NCI-H748 treated with DMSO at 0.1 percent for 48 hours (cell line): ENCODE results near the gene PAXX.

Experiments
- DNase-seq: peaks from one replicate; lab custom pipeline; 2025; lab: John Stamatoyannopoulos, UW

PAXX gene

DNA sequence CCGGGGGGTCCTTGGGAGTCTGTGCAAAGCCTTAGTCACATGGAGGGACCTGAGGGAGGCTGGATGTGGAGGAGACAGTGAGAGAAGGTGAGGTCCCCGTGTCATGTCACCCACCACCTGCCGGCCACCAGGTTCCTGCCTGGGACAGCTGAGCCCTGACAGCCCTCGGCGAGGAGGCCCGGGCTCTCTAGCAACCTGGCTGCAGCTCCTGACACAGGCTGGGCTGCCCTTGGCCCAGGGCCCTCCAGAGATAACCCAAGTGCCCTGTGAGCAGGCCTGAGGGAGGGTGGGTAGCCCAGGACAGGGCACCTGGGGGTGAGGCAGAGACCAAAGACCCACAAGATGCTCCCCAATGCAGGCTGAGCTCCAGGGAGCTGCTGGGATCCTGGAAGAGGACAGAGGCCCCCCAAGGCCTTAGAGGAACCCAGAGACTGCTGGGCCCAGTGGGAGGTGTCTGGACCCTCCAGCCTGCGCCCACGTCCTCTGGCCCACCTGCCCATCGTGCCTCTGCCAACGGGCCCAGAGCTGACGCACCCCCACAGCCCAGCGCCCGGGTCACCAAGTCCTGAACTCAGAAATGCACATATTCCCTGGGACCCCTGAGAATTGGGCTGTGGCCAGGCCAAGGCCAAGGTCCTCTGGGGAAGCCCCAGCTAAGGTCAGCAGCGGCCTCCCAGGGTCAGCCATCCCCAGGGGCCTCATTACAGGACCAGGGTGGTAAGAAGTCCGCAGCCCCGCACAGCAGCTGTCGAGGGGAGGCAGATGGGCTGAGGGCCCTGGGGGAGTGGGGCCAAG, 23.7 kb upstream of the PAXX start:
- DNase-seq = no peak

DNA sequence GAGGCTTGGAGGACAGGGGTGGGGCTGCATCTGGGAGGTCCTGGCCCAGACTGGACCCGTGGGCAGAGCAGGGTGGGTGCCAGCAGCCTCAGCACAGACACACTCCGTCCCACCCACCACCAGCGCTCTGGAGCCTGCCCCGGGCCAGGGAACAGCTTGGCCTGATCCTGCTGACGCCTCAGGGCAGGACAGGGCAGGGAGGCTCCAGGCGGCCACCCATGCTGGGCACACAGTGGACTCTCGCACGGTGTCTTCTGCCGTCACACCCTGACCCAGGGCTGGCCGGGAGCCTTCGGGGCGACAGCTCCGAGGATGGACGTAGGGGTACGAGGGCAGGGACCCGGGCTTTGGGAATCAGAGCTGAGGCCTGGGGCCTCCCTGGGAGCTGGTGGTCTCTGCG, 23.1 kb upstream of the PAXX start:
- DNase-seq = no peak

DNA sequence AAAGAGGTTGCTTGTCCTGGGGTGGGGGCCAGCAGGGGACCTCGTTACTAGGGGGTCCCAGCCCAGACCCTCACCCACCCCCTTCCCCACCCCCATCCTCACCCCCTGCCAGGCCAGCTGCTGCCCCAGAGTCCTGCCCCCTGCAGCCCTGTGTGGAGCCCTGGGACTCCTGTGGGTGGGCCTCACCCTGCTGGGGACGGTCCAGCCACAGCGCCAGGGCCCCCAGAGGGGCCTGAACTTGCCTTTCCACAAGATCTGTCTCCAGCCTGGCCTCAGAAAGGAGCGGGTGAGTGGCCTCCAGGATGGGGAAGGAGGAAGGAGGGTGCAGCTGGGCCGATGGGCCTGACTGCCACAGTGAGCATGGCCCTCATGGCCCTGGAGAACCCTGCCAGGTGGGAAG, 22.4 kb upstream of the PAXX start:
- DNase-seq = no peak

DNA sequence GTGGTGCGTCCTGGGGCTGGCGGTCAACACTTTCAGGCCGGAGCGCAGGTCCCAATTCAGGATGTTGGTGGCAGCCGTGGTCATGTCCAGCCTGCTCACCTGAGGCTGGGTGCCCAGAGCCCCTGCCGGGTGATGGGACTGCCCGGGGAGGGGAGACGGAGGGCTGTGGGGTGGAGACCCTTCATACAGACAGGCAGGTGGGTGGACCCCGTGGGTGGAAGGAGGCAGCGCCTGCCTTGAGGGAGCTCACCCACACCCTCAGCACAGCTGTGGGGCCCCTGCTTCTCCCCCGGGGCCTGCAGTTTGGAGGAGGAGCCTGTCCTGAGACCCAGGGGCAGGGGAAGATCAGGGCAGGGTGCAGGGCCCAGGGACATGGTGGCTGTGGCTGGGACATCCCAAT, 21.9 kb upstream of the PAXX start:
- DNase-seq = no peak

DNA sequence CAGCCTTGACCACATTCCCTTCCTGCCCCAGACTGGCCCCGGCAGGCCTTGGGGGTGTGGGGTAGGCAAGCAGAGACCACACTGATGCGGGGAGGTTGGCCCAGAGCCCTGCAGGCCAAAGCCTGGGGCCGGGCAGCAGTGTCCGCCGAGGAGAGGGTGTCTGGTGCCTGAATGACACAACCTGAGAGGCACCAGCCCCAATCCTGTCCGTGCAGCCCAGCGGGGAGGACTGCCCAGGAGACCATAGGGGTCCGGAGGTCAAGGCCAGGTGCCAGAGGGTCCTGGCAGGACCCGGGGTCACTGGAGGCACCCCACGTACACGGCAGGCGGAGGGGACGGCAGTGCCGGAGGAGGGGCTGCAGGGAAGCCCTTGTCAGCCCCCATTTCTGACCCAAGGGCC, 20.5 kb upstream of the PAXX start:
- no peak for DNase-seq

DNA sequence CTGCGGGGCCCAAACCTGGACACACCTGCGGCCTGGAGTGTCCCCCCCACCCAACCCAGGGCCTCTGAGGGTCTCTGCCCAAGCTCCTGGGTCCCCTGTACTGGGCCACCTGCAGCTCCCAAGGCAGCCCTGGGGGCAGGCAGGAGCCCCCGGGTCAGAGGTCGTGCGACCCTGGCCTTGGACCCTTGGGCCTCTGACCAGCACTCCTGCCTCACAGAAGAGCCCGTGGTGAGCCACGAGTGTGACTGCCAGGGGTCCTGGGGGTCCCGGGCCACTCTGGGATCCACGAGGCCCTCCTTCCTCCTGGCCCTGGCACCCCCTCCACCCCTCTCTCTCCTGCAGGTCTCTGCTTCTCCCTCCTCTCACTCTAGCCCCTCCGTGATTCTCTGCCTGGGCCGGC, 19.9 kb upstream of the PAXX start:
- no peak for DNase-seq

DNA sequence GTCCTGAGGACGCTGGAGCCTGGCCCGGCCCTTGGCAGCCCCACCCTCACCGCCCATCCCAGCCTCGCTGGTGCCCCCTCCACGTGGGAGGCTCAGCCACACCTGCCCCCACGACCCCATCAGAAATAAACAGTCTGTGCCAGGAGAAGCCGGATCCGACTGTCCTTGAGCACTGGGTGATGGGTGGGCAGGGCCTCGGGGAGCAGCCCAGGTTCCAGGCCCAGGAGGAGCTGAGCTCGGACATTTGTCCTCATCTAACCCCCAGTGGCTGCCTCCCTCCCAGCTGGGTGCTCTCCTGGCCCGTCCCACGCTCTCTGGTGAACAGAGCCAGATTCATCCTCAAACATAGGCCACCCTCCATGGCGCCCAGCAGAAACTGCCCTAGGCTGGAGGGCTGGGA, 19.5 kb upstream of the PAXX start:
- DNase-seq = no peak

DNA sequence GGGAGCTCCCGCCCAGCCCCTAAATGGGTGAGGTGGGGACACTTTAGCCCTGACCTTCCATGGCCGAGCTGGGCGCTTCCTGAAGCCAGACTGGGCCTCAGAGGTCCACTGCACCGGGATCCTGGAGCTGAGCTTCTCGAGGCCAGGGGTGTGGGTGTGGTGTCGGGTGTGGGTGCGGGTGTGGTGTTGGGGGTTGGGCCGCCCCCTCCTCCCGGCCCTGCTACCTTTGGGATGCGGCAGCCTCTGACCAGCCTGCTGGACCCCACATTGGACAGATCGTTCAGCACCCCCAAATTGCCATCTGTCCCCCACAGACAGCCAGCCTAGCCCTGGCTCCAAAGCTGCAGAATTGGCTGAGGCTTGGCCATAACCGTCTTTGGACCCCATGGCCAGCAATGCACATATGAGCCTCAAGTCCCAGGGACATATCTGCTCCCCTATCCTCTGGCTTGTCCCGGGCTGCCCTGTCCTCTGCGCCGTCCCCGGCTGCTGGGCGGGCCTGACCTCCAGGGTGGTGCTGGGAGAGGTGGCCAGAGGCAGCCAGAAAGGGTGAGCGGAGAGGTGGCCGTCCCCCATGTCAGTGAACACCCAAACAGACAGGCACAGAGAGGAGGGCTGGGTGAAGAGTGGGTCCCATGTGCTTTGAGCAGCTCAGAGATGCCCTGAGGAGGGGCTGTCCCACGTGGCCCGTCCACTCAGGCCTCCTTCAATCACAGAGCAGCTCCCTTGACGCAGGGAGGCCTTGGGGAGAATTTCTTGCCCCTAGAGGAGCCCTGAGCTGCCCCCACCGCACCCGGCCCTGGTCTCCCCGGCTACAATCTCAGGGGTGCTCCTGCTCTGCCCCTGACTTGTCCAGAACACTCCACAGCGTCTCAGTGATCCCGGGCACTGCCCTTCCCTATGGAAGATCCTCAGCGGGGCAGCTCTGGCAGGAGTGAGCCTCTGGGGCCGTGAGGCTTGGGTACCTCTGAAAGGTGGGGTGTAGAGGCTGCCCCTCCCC, 18.3 kb upstream of the PAXX start:
- DNase-seq = no peak

DNA sequence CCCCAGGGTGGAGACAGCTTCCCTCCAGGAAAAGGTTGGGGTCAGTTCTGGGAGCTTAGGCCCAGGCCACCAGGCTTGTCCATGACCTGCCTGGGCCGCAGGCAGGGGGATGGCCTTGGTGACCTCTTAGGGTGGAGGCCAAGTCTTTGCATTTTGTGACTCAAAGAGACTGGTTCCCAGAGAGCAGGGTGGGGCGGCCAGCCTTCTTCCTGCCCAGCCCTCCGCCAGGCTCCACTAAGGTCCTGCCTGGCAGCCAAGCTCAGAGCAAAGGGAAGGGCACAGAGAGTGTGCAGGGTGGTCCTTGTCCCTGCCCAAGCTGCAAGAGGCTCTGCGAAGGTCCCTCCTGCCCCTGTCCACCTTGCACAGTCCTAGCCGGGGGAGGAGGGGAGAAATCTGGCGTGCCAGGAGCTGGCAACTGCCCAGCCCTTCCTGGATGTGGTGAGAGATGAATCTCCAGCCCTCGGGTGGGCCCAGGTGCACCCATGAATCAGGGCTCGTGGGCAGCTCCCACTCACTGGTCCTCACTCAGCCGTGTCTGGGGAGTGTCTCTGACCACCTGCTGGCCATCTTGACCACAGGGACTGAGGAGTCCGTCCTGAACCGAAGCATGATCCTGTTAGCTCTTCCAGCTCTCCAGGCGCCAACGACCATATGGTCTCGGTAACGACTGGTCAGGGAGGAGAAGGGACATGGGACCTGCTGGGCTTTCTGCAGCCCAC, 17.2 kb upstream of the PAXX start:
- DNase-seq = no peak

DNA sequence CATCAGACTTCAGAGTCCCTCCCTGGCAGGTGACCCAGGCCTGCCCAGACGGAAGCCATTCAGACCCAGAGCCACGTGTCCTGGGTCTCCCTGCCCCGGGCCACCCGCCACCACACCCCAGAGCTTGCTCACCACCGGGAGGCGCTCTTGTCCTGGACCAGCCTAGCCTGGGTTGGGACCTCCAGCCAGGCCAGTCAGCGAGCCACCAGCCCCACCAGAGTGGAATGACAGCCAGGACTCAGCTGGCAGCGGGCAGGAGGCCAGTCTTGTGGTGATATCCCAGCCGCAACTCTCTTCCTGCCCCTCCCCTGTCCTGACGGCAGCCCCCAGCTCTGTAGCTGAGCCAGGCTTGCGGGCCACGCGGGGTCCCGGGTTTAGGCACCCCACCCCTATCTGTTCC, 16.6 kb upstream of the PAXX start:
- DNase-seq = no peak

DNA sequence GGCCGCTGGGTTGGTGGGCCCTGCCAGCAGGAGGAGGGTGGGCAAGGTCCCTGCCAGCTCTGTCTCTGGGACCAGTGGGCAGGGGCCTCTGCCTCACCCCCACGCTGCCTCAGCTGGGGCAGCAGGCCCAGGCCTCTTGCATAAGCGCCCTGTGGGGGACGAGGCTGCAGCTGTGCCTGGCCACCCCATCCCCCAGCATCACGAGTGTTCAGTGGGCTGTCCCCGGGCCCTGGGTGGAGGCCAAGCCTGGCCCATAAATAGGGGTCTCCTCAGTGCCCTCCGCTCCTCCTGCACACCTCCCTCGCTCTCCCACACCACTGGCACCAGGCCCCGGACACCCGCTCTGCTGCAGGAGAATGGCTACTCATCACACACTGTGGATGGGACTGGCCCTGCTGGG, 15.0 kb upstream of the PAXX start, which contains the start of gene PTGDS:
PTGDS (plus strand) TSS at position 282 of the 400 bp plus-strand sequence; CDS start at position 357, 75 bp downstream.
- DNase-seq = no peak

DNA sequence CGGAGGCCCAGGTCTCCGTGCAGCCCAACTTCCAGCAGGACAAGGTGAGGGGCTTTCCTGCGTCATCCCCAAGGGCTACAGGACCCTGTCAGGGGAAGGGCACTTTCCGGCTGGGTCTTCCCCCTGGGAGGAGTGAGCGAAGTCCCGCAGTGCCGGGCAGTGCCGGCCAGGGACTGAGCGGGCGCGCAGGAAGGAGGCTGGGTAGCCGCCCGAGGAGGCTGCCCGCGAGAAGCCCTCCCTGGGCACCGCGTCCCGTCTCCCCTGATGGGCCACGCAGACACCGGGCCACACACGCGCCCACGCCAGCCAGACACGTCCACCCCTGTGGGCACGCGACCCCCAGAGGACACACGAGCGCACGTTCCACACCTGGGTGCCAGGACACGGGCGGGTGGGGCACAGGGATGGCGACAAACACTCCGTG, 14.6 kb upstream of the PAXX start:
- no peak for DNase-seq

DNA sequence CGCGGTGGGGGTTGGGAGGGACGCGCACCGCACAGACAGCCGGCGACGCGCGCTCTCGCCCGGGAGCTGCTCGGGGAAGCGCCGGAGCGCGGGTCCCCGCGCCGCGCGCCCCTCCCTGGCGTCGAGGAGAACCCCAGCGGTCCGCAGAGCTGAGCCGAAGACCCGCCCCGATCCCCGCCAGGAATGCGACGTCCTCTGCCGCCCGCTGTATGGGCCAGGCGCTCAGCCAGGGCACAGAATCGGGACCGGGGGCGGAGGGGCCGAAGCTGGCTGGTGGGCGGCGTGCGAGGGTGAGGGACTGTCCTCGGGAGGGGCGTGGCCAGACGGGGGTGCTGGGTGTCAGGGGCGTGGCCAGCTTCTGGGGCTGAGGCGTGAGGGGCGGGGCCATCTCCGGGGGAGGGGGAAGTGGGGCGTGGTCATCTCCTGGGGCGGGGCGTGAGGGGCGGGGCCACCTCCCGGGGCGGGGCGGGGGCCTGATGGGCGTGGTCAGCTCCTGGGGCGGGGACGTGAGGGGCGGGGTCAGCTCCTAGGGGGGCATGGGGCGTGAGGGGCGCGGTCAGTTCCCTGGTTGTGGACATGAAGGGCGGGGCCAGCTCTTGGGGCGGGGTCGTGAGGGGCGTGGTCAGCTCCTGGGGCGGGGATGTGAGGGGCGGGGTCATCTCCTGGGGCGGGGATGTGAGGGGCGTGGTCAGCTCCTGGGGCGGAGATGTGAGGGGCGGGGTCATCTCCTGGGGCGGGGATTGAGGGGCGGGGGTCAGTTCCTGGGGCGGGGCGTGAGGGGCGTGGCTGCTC, 14.0 kb upstream of the PAXX start:
- peak; percentile 76 for DNase-seq

DNA sequence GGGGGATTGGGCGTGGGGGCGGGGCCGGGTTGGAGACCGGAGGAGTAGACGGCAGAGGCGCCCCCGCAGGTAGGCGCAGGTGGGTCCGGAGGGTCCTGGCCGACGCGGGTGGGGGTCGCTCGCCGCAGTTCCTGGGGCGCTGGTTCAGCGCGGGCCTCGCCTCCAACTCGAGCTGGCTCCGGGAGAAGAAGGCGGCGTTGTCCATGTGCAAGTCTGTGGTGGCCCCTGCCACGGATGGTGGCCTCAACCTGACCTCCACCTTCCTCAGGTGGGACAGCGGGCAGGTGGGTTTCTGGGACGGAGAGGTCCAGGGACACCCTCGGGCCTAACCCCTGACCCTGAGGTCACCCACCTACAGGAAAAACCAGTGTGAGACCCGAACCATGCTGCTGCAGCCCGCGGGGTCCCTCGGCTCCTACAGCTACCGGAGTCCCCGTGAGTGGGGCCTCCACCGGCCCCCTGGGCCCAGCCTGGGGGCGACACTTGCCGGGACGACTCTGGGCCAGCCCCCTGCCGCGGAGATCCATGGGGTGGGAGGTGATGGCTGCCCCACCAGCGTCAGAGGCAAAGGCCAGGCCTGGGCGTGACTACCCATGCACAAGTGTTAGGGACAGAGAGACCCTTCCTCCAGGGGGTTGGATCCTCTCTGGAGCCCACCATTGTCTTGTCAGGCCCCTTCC, 13.2 kb upstream of the PAXX start:
- no peak for DNase-seq

DNA sequence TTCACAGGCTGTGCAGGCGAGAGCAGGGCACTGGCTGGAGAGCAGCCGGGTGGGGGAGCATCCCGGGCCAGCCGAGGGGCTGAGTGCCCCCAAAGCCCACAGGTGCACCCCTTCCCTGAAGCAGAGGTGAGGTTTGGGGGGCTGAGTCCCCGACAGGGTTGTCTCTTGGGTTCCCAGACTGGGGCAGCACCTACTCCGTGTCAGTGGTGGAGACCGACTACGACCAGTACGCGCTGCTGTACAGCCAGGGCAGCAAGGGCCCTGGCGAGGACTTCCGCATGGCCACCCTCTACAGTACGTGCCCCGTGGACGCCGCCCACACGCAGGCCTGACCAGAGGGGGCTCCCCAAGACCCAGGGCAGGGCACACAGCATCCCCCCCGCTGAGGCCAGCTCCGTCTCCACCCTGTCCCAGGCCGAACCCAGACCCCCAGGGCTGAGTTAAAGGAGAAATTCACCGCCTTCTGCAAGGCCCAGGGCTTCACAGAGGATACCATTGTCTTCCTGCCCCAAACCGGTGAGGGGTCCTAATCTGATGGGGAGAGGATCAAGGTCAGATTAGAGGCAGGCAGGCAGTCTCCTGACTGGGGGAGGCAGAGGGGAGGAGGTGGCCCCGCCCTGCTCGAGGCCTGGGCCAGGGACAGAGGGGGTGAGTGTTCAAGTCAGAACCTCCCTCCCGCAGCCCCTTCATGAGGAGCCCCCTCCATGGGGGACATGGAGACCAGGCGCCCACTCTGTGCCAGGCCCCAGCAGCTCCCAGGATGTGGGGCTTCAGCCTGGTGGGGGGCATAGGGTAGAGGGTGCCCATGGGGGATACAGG, 12.2 kb upstream of the PAXX start:
- no peak for DNase-seq

DNA sequence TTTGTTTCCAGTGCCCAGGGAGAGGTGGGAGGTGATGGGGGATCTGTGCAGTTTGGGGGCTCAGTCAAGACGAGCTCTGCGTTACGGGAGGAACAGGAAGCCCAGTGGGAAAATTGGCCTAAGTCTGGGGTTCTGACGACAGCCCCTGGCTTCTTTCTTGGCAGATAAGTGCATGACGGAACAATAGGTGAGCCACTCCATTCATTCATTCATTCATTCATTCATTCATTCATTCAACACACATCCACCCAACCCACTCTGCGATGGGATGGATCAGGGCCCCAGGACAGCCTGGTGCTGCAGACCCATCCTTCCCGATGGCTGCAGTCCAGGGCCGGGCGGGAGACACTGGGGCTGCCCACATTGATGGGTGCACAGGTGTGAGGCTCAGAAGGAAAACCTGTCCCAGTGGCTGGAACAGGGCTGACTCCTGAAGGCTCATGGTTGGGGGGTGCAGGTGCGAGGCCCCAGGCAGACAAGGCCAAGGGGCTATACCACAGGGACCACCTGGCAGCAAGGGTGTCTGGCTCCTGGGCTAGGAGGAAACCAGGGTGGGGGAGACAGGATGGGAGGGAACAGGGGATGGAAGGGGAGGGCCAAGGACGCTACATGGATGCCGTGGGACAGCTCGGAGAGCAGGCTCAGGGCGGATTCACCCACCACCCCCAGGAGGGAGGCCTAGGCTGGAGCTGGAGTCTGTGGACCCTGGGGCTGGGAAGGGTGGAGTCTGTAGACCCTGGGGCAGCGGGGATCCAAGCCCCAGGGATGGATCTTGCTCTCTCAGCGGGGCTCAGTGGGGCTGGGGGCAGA, 11.3 kb upstream of the PAXX start:
- DNase-seq = no peak

DNA sequence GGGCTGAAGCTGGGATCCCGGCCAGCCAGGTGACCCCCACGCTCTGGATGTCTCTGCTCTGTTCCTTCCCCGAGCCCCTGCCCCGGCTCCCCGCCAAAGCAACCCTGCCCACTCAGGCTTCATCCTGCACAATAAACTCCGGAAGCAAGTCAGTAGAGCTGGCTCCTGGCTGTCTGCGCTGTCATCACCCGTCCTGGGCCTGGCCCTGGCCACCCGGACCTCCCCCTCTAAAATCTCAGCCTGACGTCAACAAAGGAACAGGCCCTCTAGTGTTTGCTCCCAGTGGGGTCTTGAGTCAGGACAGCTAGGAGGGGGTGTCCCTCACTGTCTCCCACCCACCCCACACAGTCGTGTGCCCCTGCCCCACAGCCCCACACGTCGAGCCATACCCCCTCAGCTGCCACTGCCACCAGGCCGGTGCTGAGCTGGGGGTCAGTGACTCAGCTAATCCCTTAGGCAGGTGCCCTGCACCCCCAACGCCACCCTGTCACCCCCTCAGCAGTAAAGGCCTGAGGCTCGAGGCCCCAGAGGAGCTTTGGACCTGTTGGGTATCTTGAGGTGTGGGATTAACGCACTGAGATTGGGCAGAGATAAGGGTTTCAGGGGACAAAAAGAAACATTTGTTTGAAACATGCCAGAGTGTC, 10.5 kb upstream of the PAXX start:
- no peak for DNase-seq

DNA sequence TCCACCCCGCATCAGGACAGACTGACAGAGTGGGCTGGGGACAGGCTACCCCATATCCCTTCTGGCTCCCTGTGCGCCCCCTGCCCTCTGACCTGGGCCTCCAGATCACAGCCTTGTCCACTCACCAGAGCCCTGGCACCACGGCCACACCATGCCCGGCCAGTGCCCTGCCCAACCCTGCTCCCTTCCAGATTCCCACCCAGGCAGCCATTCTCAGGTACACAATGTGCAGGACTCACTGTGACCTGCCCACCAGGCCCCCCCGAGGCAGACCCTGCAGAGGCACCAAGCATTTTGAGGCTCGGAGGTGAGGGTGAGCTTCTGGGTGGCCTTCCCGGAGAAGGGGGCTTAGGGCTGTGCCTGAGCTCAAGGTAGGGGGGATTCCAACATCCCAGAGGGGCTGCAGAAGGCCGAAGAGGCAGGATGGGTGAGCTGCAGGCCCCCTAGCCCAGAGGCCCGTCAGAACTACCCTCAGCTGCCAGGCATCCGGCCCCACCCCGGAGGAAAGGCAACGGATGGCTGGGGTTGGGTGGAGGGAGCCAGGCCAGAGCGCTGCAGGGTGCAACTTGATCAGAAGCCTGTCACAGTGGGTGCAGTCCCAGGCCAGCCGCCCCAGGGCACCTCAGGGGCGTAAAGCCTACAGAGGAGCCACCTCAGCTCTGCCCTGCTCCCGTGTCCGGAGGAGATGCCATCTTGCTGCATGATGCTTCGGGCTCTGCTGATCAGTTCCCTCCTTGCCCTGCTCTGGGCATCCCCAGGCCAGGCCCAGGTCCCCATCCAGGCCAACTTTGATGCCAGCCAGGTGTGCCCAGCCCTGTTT, 9.8 kb upstream of the PAXX start, which contains the start of gene LCNL1:
LCNL1 (plus strand) TSS at position 762 of the 820 bp plus-strand sequence. CDS start 594 bp downstream, outside the sequence.
- no peak for DNase-seq
